Lower leg skin (tissue), 3 donors: ENCODE data around the gene SLC25A23.

Experiments used
- CTCF ChIP-seq, 3 donors: fragments of 450-650 bp; IDR thresholded peaks; one replicate each; pipeline ENCODE4 v1.5.1; 2016; ENCODE audit warnings: antibody characterized with exemption in 3 of 3, mild to moderate bottlenecking in 3 of 3, moderate library complexity in 2 of 3
- POLR2A ChIP-seq, 2 donors: fragments of 450-650 bp; IDR thresholded peaks; one replicate each; pipeline ENCODE4 v1.6.1; 2016 to 2017; ENCODE audit warnings: antibody characterized with exemption in 2 of 2, mild to moderate bottlenecking in 1 of 2, moderate library complexity in 1 of 2

GRCh38 chr19:6414793-6415590, 44.6 kb downstream of the SLC25A23 start:
- TF ChIP-seq CTCF (IDR thresholded peaks at IDR 0.05) (no peak), POLR2A (IDR thresholded peaks at IDR 0.05) (no peak)
